ENCODE data around the gene CASS4.

Gene CASS4

GRCh38 chr20:56437196-56437960, 25.3 kb downstream of the CASS4 start:
- Mint-ChIP-seq H3K9me3 (peaks cover 0 to 3% of the 10 kb centered on the region in 2 donors), H3K4me3 (no peak overlapping the region), H3K36me3 (peaks cover 0 to 3% of the 10 kb centered on the region in 2 donors), H3K27ac (no peak overlapping the region), H3K4me1 (peaks cover 16 to 21% of the 10 kb centered on the region in 2 donors), H3K27me3 (no peaks in the 10 kb centered on the region)
- no peak for DNase-seq
- ATAC-seq (replicated peaks) = no peak

GRCh38 chr20:56438284-56438683, 26.2 kb downstream of the CASS4 start:
- Mint-ChIP-seq H3K36me3 (peaks cover 0 to 7% of the 10 kb centered on the region in 2 donors), H3K9me3 (peaks cover 0 to 3% of the 10 kb centered on the region in 2 donors), H3K4me1 (peaks cover 18 to 25% of the 10 kb centered on the region in 2 donors), H3K27me3 (peaks cover 0 to 4% of the 10 kb centered on the region in 2 donors), H3K27ac (no peak overlapping the region), H3K4me3 (no peak overlapping the region)
- DNase-seq (no peak), ATAC-seq (replicated peaks) (no peak)

DNA sequence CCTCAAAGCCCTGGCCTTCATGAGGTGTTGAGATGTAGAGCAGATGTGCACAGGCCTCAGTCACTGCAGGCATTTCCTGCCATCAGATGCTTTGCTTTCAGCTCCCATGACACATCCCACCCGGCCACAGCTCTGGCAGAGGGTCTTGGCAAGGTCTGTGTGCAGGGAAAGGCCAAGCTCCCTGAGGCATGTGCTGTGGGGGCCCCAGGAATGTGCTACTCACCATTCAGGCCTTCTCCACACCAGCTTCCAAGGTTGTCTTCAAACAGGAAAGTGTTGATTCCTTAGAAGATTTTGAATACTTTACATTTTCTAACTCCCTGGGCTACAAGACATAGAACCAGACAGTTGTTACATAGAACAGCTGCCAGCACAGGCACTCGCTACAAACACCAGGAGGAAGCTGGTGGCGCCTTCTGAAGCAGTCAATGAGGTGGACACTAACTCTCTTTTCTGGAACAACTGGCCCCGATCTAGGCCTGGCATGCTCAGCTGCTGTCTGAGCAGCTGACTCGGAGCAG, 27.8 kb downstream of the CASS4 start:
- DNase-seq = no peak
- Mint-ChIP-seq H3K4me1 (peaks cover 18 to 23% of the 10 kb centered on the region in 2 donors), H3K27me3 (peaks cover 0 to 4% of the 10 kb centered on the region in 2 donors), H3K4me3 (no peak overlapping the region), H3K27ac (peak overlapping the region; percentile 27), H3K36me3 (peaks cover 0 to 7% of the 10 kb centered on the region in 2 donors), H3K9me3 (peaks cover 0 to 3% of the 10 kb centered on the region in 2 donors)
- peak; percentile 23 to 28 for ATAC-seq (replicated peaks)

DNA sequence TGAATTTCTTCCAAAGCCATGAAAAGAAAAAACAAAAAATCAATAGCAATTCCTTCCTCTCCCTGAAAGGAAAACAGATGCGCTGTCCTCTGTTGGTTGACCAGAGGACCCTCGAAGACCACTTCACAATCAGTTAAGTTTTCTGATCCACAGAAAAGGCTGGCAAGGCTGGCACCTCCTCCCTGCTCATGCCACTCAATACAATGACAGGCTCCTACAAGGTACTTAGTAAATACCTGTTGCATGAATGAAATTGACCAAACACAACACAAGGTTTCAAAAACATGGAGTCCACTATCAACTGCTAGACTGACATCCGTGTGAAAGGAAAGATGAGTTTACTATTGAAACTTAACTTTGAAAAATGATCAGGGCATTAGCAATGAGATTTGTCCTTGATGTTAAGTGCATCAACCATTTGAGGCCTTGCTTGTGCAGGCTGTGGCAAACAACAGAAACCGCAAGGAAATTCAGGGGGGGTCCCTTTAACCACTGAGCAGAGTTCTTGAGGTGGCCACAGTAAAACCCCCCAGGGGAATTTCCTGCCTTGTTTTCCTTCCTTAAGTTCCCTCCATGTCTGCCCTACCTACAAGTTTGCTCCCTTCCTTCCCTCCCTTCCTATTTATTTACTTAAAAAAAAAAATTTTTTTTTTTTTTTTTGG, 28.4 kb downstream of the CASS4 start:
- Mint-ChIP-seq H3K36me3 (peaks cover 0 to 4% of the 10 kb centered on the region in 2 donors), H3K4me3 (no peak overlapping the region), H3K27me3 (peaks cover 0 to 8% of the 10 kb centered on the region in 2 donors), H3K4me1 (peaks cover 16 to 23% of the 10 kb centered on the region in 2 donors), H3K9me3 (no peaks in the 10 kb centered on the region), H3K27ac (no peak overlapping the region)
- DNase-seq (peak; percentile 27), ATAC-seq (replicated peaks) (peak; percentile 85 to 90)

GRCh38 chr20:56442389-56443365, 30.6 kb downstream of the CASS4 start:
- Mint-ChIP-seq H3K9me3 (no peaks in the 10 kb centered on the region), H3K27me3 (peaks cover 0 to 8% of the 10 kb centered on the region in 2 donors), H3K27ac (peak overlapping the region; percentile 33), H3K4me3 (no peak overlapping the region), H3K36me3 (peaks cover 0 to 4% of the 10 kb centered on the region in 2 donors), H3K4me1 (peaks cover 16 to 23% of the 10 kb centered on the region in 2 donors)
- ATAC-seq (replicated peaks) (peak; percentile 29 to 36), DNase-seq (no peak)

DNA sequence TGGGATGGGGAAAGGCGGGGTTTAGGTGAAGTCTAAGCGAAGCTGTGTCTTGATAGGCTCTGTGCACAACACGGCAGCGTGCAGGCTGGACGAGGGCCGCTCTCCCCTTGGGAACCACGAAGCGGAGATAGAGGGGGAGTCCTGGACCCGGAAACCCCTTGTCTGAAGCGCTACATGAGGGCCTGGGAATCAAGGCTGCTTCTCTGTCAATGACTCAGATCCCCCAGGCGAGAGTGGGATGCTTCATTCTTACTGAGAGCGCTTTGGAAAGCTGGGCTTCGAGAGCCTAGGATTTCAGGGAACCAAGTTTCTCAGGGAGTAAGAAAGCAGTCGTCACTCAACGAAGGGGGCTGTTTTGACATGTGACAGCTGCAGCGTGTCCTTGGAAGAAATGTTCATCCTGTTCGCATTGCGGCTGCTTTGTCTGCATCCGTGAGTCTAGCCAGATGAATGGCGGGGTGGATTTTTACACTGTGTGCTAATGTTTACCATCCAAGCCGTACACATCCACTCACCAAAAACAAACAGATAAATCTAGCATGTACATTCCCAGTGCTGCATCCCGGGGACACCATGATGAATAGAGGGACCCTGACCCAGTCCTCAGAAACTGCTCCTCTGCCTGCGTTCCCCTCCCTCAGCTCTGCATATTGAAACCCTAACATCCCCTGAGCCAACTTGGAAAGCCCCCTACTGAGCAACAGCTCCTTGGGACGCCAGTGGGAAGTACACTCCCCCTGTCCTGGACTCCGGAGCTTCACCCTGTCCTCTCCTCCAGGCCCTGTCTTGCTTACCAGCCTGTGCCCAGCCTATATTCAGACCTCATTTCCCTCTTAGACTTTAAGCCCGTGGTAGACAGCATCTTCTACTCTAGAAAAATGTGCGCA, 31.8 kb downstream of the CASS4 start:
- Mint-ChIP-seq H3K36me3 (peaks cover 0 to 4% of the 10 kb centered on the region in 2 donors), H3K27ac (no peak overlapping the region), H3K9me3 (no peaks in the 10 kb centered on the region), H3K4me1 (peaks cover 18 to 29% of the 10 kb centered on the region in 2 donors), H3K4me3 (no peak overlapping the region), H3K27me3 (peaks cover 0 to 8% of the 10 kb centered on the region in 2 donors)
- ATAC-seq (replicated peaks) (no peak), DNase-seq (no peak)

- DNase-seq (no peak), ATAC-seq (replicated peaks) (no peak)
- no peaks in the 10 kb centered on the region for H3K9me3 Mint-ChIP-seq
- peaks cover 0 to 8% of the 10 kb centered on the region in 2 donors for H3K27me3 Mint-ChIP-seq
- H3K4me3 Mint-ChIP-seq = no peak overlapping the region
- H3K27ac Mint-ChIP-seq = peak overlapping the region; percentile 28
- peaks cover 0 to 4% of the 10 kb centered on the region in 2 donors for H3K36me3 Mint-ChIP-seq
- peaks cover 17 to 22% of the 10 kb centered on the region in 2 donors for H3K4me1 Mint-ChIP-seq
These were observed 33.1 kb downstream of the CASS4 start for GRCh38 chr20:56445130-56445529.

DNA sequence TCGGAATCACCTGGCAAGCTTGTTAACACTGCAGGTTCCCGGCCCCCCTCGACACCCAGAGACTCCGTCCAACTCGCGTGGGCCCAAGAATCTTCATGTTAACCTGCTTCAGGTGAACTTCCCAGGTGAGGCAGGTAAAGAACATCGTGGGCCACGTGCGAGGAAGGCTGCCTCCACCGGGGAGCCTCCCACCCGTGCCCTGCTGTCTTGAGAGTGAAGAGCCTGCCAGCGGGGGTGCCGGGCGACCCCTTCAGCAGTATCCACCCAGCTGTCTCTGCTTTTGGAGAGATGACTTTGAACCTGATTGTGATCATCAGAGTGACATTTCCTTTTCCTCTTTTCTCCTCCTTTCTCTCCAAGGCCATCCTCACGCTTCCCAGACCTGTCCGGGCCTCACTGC, 33.5 kb downstream of the CASS4 start:
- Mint-ChIP-seq H3K27me3 (peaks cover 0 to 8% of the 10 kb centered on the region in 2 donors), H3K36me3 (peaks cover 0 to 4% of the 10 kb centered on the region in 2 donors), H3K4me1 (peaks cover 13 to 18% of the 10 kb centered on the region in 2 donors), H3K4me3 (no peak overlapping the region), H3K27ac (peak overlapping the region; percentile 28), H3K9me3 (no peaks in the 10 kb centered on the region)
- no peak for DNase-seq
- no peak for ATAC-seq (replicated peaks)

DNA sequence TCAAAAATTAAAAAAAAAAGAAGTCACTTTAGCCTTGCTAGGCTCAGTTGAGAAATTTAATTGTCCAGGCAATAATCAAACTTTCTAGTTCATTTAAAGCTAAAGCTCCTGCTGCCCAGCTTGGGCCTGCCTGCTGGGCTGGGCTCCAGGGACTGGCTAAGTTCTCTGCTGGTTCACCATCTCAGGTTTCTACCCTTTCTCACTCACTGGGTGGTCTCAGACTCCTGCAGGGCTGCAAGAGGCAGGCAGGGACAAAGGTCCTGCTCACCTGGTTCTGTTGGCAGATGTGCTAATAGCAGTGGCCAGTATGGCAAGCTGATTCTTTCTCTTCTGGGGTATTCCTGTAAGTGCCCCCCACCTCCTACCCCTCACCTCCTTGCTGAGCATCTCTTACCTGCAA, 35.2 kb downstream of the CASS4 start:
- Mint-ChIP-seq H3K4me1 (peaks cover 9 to 15% of the 10 kb centered on the region in 2 donors), H3K4me3 (no peak overlapping the region), H3K9me3 (no peaks in the 10 kb centered on the region), H3K36me3 (peaks cover 0 to 4% of the 10 kb centered on the region in 2 donors), H3K27me3 (peaks cover 0 to 8% of the 10 kb centered on the region in 2 donors), H3K27ac (no peak overlapping the region)
- DNase-seq (no peak), ATAC-seq (replicated peaks) (no peak)

DNA sequence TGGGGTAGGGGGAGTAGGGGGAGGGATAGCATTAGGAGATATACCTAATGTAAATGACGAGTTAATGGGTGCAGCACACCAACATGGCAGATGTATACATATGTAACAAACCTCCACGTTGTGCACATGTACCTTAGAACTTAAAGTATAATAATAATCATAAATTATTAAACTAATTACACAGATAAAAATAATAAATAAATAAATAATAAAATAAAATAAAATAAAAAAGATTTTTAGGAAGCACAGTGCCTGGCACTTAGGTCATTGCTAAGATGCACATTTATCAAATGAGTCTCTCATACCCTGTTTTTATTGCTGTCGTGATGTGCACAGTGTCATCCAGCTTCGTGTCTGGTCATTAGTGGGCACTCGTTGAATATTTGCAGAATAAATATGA, 37.4 kb downstream of the CASS4 start:
- Mint-ChIP-seq H3K36me3 (no peaks in the 10 kb centered on the region), H3K27ac (no peak overlapping the region), H3K4me1 (peaks cover 7 to 14% of the 10 kb centered on the region in 2 donors), H3K9me3 (no peaks in the 10 kb centered on the region), H3K4me3 (no peak overlapping the region), H3K27me3 (peaks cover 0 to 4% of the 10 kb centered on the region in 2 donors)
- ATAC-seq (replicated peaks) (no peak), DNase-seq (no peak)

GRCh38 chr20:56451056-56451765, 39.2 kb downstream of the CASS4 start:
- no peaks in the 10 kb centered on the region for H3K9me3 Mint-ChIP-seq
- ATAC-seq (replicated peaks) = no peak
- H3K4me3 Mint-ChIP-seq = no peak overlapping the region
- H3K4me1 Mint-ChIP-seq = peaks cover 9 to 20% of the 10 kb centered on the region in 2 donors
- no peak for DNase-seq
- no peak overlapping the region for H3K27ac Mint-ChIP-seq
- H3K27me3 Mint-ChIP-seq = no peaks in the 10 kb centered on the region
- H3K36me3 Mint-ChIP-seq = no peaks in the 10 kb centered on the region

- H3K4me1 Mint-ChIP-seq = peaks cover 8 to 16% of the 10 kb centered on the region in 2 donors
- H3K9me3 Mint-ChIP-seq = no peaks in the 10 kb centered on the region
- ATAC-seq (replicated peaks) (peak; percentile 79 to 91), DNase-seq (no peak)
- H3K36me3 Mint-ChIP-seq = no peaks in the 10 kb centered on the region
- H3K4me3 Mint-ChIP-seq = peak overlapping the region in 1 of 2 donors; percentile 28
- no peaks in the 10 kb centered on the region for H3K27me3 Mint-ChIP-seq
- peak overlapping the region; percentile 90 for H3K27ac Mint-ChIP-seq
These were observed 41.3 kb downstream of the CASS4 start for GRCh38 chr20:56453352-56453751.
